GM12891 (cell line): ENCODE results near the gene LSM7.

Experiments
- PAX5 ChIP-seq: IDR thresholded peaks from 2 replicates; pipeline ENCODE4 v1.6.1; 2011; ENCODE audit warnings: low read length, moderate library complexity, mild to moderate bottlenecking; ENCODE audit not compliant: insufficient read depth, severe bottlenecking
- POLR2A ChIP-seq: IDR thresholded peaks from 2 replicates; pipeline ENCODE4 v1.6.1; 2011; ENCODE audit warnings: low read depth, low read length, control low read depth
- POLR2AphosphoS5 ChIP-seq: IDR thresholded peaks from 2 replicates; pipeline ENCODE4 v1.6.1; 2011; ENCODE audit warnings: low read depth, low read length, control low read depth
- POU2F2 ChIP-seq: IDR thresholded peaks from 2 replicates; pipeline ENCODE4 v1.6.1; 2011; ENCODE audit warnings: low read depth, mild to moderate bottlenecking, control low read depth, low read length, moderate library complexity
- SPI1 ChIP-seq: IDR thresholded peaks from 2 replicates; pipeline ENCODE4 v1.6.1; 2011; ENCODE audit warnings: low read depth, low read length, control low read depth
- TAF1 ChIP-seq: IDR thresholded peaks from 2 replicates; pipeline ENCODE4 v1.6.1; 2011; ENCODE audit warnings: low read depth, low read length, control low read depth

DNA sequence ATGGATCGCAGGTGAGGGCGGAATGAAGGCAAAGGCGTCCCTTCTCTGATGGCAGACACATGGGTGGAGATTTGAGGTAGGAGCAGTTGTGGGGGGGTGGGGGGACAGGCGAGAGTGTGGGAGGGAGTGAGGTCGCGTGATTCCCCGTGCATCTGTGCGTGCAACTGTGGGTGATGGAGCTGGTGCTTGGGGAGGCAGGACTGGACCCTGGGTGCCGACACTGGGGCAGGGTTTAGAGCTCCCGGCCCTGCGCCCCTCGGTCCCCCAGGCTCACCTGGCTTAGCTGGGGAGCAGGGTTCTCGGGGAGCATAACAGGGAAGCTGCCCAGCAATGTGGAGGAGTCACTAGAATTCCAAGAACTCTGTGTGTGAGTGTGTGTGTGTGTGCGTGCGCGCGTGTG is 35.0 kb upstream of the LSM7 start:
- TF ChIP-seq SPI1 (no peak), TAF1 (no peak), POLR2A (no peak), POLR2AphosphoS5 (no peak), POU2F2 (no peak), PAX5 (no peak)
